ENCODE data around the gene JKAMP. TPM values are rescaled to one million over a fixed set of nuclear protein-coding genes. Genes with fewer than 3 reads are reported as not detected.

JKAMP gene
- total RNA-seq, result 10 to 100 TPM; 19.6 to 27.7 (median 26.4) TPM
- 10 to 100 TPM; 20.3 to 31.9 TPM for polyA plus RNA-seq
- long read RNA-seq, donor 1, transcript JKAMP-201 (7 exons, 1,726 nt), result major isoform, 25 of 53 reads
- long read RNA-seq, donor 1, transcript JKAMP-203 (7 exons, 1,636 nt), result minor isoform, 16 of 53 reads
- long read RNA-seq, donor 1, partial matches to known transcripts, result 3 of 53 reads
- long read RNA-seq, donor 1, other reads (novel, unspliced or antisense), result 7 of 53 reads
- long read RNA-seq, donor 2, transcript JKAMP-203 (7 exons, 1,636 nt), result minor isoform, 14 of 46 reads
- long read RNA-seq, donor 2, transcript JKAMP-201 (7 exons, 1,726 nt), result major isoform, 21 of 46 reads
- long read RNA-seq, donor 2, partial matches to known transcripts, result 1 of 46 reads
- long read RNA-seq, donor 2, other reads (novel, unspliced or antisense), result 5 of 46 reads
- long read RNA-seq, donor 3, transcript JKAMP-201 (7 exons, 1,726 nt), result major isoform, 70 of 121 reads
- long read RNA-seq, donor 3, transcript JKAMP-206 (7 exons, 1,191 nt), result minor isoform, 6 of 121 reads
- long read RNA-seq, donor 3, transcript JKAMP-203 (7 exons, 1,636 nt), result minor isoform, 28 of 121 reads
- long read RNA-seq, donor 3, partial matches to known transcripts, result 1 of 121 reads
- long read RNA-seq, donor 3, other reads (novel, unspliced or antisense), result 11 of 121 reads

DNA sequence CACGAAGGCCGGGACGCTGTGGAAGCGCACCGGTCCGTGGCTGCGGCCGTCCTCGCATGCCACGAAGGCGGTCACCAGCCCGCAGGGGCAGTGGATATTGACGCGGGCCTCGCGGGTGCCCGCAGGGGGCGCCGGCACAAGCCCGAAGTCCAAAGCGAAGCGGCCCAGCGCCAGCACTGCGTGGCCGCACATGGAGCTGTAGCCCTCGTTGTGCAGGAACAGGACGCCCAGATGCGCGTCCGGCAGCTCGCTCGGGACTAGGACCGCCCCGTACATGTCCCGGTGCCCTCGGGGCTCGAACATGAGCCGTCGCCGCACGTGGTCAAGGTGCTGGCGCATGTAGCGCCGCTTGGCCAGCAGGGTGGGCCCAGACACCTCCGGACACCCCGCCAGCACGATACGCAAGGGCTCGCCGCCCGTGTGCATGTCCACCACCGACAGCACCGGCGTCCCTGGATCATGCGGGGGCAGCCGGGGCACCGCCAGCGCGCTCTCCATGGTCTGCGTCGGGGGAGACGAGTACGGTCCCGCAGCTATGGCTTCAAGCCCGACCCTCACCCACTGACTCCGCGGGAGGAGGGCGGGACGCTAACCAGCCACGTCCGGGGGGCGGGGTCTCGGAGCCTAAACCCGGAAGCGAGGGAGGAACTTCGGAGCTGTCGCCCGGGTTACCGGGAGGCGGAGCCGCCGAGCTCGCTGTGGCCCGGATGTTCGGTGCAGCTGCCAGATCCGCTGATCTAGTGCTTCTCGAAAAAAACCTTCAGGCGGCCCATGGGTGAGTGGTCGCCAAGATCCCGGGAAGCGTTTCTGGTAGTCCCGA is at the start of gene JKAMP, which contains the start of gene L3HYPDH:
JKAMP (plus strand) TSS at position 699 of the 820 bp plus-strand sequence; CDS start at position 772, 73 bp downstream.
L3HYPDH (minus strand) TSS at position 590 of the 820 bp plus-strand sequence; CDS start at position 498, 92 bp downstream.
- Histone ChIP-seq H3K4me3 (peak within 1 kb of the TSS; percentile 78 to 96 (median 90)), H3K9me3 (no peaks in the 10 kb centered on the region), H3K4me1 (peaks cover 3 to 81% (median 55%) of the 10 kb centered on the region in 9 donors), H3K27me3 (no peaks in the 10 kb centered on the region), H3K27ac (peak within 1 kb of the TSS; percentile 92 to 98 (median 96)), H3K36me3 (peaks cover 0 to 26% (median 7%) of the 10 kb centered on the region in 9 donors)
- peak; percentile 97 to 99 (median 98) for ATAC-seq
- TF ChIP-seq, protein P1, sequence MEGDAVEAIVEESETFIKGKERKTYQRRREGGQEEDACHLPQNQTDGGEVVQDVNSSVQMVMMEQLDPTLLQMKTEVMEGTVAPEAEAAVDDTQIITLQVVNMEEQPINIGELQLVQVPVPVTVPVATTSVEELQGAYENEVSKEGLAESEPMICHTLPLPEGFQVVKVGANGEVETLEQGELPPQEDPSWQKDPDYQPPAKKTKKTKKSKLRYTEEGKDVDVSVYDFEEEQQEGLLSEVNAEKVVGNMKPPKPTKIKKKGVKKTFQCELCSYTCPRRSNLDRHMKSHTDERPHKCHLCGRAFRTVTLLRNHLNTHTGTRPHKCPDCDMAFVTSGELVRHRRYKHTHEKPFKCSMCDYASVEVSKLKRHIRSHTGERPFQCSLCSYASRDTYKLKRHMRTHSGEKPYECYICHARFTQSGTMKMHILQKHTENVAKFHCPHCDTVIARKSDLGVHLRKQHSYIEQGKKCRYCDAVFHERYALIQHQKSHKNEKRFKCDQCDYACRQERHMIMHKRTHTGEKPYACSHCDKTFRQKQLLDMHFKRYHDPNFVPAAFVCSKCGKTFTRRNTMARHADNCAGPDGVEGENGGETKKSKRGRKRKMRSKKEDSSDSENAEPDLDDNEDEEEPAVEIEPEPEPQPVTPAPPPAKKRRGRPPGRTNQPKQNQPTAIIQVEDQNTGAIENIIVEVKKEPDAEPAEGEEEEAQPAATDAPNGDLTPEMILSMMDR (IDR thresholded peaks at IDR 0.05), result peak; percentile 49 to 80 (median 71)
- DNase-seq, result peak; percentile 98
- 0% methylated on average over 89 to 92 of the region's 92 CpGs for WGBS, 2 donors
- intact Hi-C loops (cut with DNase I), result no loop called here

DNA sequence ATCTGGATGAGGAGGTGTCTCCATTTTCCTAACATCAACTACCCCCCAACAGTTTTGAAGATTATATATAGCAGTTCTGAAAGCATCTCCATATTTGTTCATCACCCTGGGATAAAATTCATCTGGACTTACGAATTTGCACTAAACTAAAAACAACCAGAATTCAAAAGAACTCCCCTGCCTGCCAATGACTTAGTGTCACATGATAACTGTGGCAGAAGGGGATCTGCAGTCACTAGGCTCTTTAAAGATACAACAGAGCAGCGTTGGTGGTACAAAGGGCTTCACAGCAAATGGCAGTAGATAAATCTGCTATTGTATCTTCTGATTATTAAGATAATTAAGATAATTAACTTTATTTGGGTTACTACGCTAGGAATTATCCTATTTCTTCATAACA is 49.2 kb upstream of the JKAMP start:
- H3K36me3 ChIP-seq, result no peaks in the 10 kb centered on the region
- H3K27ac ChIP-seq, result no peak overlapping the region
- DNase-seq, result no peak
- no peaks in the 10 kb centered on the region for H3K27me3 ChIP-seq
- TF ChIP-seq, protein P1 (IDR thresholded peaks at IDR 0.05), result no peak
- WGBS, 2 donors, result 70 to 73% methylated on average over 3 of the region's 3 CpGs
- no peak for ATAC-seq
- H3K4me3 ChIP-seq, result no peak overlapping the region
- intact Hi-C loops (cut with DNase I), result loop anchor here in 4 of 10 donors (5.0 to 10.0 kb wide), 4 partner anchors 248 to 930 kb away; partner anchors contain the start of gene DAAM1 (in 3 of the 4)
- H3K4me1 ChIP-seq, result peaks cover 0 to 30% (median 18%) of the 10 kb centered on the region in 9 donors
- no peaks in the 10 kb centered on the region for H3K9me3 ChIP-seq

DNA sequence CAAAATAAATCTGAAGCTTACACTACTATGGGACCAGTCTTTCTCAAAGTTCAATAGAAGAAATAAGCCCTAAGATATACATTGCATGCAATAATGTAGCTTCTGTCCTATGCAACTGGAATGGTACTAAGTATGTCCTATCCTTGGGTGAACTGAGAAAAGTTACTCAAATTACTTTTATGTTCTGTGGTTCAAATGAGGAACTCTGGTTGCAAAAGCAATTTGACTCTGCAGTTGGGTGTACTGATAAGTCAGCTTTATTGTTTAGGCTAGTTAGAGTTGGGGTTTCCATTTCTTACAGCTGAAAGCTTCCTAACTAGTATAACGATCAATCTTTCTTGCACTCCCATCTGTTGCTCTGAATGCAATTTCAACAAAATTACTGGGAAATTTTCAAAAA is 48.3 kb upstream of the JKAMP start:
- DNase-seq (no peak), ATAC-seq (no peak)
- WGBS, 2 donors, result 88 to 97% methylated on average over 1 of the region's 1 CpG
- H3K4me1 ChIP-seq, result peaks cover 0 to 30% (median 18%) of the 10 kb centered on the region in 9 donors
- no peaks in the 10 kb centered on the region for H3K36me3 ChIP-seq
- no peaks in the 10 kb centered on the region for H3K27me3 ChIP-seq
- TF ChIP-seq, protein P1 (IDR thresholded peaks at IDR 0.05), result no peak
- intact Hi-C loops (cut with DNase I), result loop anchor here in 4 of 10 donors (5.0 to 10.0 kb wide), 4 partner anchors 249 to 931 kb away; partner anchors contain the start of gene DAAM1 (in 3 of the 4)
- H3K27ac ChIP-seq, result no peak overlapping the region
- no peak overlapping the region for H3K4me3 ChIP-seq
- H3K9me3 ChIP-seq, result no peaks in the 10 kb centered on the region
